Activated naive CD8-positive, alpha-beta T cell treated with anti-CD3 and anti-CD28 coated beads, Interleukin-2, amount 50 U/mL, for 16 hours (primary cell): ENCODE measurements around the gene SCN5A.

ENCODE experiments used
- DNase-seq: peaks from one replicate; pipeline ENCODE4 v3.0.0-alpha.2; 2020; ENCODE audit warnings: low read depth, low spot score

The SCN5A gene

DNA sequence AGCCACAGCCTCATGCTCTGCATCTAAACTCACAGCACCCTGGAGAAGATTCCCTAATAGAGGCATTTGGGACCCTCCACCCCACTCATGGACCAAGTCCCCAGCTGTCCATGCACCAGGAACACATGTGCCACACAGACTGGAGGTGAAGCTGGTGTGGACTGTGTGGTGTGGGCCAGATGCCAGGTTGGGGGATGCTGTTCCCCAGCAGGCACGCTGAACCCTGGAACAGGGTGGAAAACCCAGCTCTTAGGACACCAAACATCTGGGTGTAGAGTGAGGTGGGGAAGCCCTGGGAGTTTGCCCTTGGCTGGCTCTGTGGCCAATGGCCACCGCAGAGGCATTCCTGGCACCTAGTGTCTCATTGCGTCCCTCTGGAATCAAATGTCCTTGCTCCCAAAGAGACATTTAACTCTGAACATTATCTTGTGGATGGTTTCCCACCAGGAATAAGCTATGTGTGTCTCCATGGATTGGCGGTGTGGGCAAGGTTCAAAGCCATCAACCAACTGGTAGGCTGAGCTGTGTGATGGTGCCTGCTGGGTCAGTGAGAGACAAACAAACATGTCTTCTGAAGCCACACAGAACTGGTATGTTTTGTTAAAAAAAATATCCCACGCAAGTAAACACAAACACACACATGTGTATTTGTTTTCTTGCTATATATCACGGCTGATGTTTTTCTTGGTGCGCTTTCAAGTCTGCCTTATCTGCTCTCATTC is 88.3 kb downstream of the SCN5A start:
- DNase-seq = no peak

DNA sequence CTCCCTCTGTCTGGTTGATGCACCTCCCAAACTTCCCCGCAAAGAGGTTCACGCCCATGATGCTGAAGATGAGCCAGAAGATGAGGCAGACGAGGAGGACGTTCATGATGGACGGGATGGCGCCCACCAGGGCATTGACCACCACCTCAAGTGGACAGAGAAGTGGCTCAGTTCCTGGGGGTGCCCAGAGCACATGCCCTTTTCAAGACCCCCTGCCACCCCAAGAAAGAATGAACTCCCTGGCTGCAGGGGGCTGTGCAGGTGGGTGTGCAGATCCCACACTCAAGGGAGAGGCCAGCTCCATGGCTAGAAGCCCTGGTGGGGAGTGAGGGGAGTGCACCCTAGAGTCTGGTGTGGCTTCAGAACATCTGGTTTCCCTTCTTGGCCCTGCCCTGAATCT is 89.2 kb downstream of the SCN5A start:
- DNase-seq = no peak

DNA sequence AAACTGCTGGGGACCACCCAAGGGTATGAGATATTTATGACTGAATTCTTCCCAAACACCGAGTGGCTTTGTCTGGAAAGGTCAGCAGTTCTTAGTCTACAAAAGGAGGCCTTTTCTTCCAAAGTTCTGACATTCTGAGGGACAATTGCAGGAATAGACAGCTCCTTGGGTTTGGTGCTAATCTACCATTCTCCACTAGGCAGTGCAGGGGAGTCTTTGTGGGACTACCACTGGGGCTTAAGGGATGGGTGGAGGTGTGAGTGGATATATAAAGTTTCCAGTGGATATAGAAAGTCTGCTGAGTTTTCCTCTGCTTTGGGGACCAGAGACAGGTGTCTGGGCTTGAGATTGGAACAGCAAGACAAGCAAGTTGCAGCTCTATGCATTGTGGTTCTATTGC is 90.6 kb downstream of the SCN5A start:
- DNase-seq = no peak

DNA sequence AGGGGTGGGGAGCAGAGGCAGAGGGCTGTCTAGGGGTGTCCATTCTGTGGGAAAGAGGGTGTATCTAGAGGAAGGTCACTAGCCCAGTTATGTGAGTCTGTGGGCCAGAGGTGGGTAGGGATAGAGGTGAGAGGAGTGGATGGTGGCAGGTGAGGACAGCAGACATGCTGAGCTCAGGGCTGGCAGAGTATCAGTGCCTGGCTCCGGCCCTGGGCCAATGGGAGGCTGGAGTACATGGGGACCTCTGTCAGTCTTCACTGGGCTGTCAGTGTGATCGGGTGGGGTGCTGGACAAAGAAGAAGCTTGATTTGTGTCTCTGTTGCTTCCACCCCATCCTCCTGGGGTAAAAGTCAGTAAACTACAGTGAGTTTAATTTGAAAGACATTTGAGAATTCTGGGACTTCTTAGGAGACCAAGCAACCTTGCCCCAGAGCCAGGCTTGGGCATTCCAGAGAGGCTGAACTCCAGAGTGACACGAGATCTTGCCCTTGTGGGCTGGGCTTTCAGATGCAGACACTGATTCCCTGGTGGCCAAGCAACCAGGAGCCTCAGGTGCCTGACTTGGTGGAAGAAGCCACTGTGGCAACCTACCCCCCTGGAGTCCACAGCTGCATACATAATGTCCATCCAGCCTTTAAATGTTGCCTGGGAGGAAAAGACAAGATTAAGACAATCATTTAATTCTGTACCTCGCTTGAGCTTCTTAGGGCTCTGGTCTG is 92.7 kb downstream of the SCN5A start:
- DNase-seq = no peak

DNA sequence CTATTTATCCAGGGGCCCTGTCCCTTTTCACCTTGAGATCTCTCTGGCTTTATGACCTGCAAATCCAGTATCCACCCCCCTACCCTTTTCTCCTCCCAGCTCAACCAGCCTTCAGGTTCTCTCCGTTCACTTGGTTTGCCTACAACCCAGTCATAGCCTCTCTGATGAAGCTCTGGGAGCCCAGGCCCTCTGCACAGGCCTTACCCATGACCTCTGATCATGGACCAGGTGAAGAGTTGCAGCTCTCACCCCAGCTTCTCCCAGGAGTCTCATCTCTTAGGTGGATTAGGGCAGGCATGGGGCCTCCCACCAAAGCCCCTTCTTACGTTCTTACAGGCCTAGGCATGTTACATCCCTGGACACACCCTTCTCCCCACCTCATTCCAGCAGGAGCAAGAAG is 93.6 kb downstream of the SCN5A start:
- DNase-seq = no peak

DNA sequence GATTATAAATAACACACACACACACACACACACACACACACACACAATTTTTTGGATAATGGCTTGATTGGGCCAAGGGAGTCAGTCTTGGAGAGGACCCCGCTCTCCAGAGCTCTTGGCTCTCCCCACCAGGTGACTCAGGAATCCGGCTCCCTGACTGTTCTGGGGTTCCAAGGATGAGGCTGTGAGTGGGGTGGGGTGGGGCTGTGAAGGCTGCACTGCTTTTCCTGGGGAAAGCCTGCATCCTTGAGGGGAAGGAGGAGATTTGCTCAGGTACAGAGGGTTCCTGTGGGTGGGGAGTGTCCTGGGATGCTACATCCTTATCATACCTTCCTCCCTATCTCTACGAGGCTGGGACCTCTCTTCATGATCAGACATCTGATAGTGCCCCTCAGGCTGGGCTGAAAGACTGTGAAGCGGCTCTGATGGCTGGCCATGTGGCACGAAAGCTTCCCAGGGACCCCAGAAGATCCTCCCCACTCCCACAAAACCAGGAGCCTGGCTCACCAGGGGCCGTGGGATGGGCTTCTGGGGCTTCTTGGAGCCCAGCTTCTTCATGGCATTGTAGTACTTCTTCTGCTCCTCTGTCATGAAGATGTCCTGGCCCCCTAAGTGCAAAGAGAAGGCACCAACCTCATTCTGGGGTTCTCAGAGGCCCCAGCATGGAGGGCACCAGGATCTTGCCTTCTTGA is 94.2 kb downstream of the SCN5A start:
- no peak for DNase-seq

DNA sequence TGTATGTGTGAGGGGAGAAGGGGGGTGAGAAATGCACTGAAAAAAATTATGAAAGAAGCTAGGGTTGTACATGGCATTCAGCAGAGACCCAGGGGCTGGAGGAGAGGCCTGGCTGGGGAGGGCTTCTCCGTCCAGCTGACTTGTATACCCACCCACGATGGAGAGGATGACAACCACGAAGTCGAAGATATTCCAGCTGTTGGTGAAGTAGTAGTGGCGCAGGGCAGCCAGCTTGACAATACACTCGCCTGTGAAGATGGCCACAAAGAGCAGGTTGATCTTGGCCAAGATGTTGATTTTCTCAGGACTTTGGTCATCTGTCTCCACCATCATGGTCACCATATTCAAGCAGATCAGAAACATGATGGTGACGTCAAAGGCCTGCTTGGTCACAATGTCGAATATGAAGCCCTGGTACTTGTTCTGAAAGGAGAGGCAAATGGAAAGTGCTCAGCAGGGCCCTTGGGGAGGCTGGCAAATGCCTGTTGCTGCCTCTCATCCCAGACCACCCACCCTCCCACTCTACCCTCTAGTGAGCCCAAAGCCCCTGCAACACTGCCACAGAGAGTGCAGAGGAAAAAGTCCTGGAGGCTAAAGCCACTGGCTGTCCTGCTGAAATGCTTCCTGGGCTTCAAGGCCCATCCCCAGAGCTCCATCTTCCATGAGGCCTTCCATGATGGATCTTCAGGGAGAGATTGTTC is 95.2 kb downstream of the SCN5A start:
- DNase-seq = no peak

DNA sequence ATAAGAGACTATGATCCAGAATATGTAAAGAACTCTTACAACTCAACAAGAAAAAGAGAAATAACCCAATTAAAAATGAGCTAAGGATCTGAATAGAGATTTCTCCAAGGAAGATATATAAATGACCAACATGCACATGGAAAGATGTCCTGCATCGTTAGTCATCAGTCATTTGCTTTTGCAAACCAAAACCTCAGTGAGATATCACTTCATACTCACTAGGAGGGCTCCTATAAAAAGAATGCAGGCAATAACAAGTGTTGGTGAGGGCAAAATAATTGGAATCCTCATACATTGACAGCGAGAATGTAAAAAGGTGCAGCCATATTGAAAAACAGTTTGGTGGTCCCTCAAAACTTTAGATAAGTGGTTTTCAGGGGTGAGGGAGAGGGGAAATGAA is 96.4 kb downstream of the SCN5A start:
- no peak for DNase-seq

DNA sequence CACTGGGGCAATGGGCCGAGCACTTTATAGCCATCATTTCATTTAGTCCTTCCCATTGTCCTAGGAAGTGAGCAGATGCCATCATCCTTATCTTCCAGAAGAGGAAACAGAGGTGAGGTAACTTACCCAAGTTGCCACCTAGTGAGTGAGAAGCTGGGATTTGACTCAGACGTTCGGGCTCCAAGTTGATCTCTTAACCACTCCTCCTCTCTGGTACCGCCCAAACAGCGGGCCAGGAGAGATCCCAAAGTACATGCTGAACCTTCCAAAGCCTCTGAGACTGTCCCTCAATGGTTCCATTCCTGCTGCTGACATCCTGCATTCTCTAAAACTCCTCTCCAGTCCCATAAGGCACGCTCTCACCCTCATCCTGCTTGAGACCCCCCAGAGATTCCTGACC is 97.1 kb downstream of the SCN5A start:
- DNase-seq = no peak

DNA sequence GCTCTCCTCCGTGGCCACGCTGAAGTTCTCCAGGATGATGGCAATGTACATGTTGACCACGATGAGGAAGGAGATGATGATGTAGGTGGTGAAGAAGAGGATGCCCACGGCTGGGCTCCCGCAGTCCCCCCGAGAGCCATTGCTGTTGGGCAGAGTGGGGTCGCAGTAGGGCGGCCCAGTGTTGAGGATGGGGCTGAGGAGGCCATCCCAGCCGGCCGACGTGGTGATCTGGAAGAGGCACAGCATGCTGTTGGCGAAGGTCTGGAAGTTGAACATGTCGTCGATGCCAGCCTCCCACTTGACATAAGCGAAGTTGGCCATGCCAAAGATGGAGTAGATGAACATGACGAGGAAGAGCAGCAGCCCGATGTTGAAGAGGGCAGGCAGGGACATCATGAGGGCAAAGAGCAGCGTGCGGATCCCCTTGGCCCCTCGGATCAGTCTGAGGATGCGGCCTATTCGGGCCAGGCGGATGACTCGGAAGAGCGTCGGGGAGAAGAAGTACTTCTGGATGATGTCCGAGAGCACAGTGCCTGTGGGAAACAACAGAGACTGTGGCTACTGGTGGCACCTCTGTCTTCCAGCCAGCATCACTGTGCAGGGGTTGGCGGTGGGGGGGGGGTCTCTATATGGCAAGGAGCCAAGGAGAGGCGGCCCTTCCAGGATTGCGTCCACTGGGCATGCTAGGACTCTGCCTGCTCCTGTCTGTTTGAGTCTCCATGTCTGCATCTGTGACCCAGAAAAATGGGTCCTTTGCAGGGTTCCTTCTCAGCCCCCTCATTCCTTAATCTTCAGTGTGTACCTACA is 98.3 kb downstream of the SCN5A start:
- no peak for DNase-seq

DNA sequence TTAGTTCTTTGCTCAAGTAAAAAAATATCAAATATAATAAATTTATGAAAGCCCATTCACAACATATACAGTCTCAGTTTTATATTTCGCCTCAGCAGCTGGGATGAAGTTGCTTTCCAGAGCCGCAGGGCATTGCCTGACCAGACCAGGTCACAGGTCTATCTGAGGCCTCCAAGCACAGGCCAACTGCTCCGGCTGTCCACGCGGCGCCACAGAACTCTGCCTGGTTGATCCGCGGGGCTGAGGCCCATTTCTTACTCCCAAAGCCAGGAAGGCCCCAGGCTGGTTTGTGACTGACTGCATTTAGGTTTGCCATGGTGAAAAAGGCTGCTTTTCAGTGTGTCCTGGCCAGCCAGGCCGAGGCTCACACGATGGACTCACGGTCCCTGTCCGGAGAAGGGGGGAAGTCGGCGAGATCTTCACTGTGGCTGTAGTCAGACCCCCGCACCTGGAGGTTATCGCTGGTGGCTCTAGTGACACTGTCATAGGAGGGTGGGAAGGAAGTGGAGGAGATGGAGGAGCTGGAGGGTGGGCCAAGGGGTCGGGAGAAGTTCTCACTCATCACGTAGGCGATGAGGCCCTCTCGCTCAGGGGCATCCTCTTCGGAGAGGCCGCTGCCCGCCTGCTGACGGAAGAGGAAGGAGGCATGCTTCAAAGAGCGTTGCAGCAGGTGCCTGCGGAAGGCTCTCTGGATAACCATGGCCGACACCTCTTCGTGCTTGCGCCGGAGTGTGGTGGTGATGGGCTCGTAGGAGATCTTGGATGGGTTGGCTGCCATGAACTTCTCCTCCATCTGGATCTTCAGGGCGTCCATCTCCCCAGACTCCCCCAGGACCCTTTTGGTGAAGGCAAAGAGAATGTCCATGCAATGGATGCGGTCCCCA is 99.3 kb downstream of the SCN5A start:
- no peak for DNase-seq

DNA sequence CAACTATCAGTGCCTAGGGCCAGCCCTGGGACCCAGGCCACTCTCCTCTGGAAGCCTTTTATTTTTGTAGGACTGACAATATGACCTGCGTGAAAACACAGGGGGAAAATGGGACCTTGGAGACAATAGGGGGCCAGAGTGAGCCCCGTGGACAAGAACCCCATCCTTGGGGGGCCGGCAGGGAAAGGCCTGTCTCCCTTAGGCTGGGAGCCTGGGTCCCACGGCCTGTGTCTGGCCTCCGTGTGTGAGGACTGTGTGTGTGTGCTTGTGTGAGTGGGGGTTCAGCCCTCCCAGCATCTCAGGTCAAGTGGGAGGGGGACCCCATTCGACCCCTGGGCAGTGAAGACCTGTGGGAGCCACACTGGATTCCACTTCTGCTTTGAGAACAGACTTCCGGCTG is 100.0 kb downstream of the SCN5A start:
- DNase-seq = no peak

DNA sequence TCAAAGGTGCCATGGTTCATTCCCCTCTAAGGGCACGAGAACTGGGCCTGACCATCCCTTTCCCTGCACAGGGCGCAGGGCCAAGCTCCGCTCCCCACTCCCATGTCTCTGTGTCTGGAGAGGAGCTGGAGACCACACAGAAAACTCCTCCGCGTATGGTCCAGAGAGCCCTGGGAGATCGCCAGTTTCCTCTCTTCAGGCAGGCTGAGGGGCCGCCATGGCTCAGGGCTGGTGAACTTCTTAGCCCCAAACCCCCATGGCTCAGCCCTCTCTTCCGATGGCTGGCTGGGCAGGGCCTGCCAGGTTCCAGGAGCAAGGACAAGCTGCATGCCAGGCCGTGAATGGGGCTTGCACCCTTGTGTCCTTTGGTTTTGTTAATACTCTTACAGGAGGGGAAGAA is 100.4 kb downstream of the SCN5A start:
- DNase-seq = no peak

DNA sequence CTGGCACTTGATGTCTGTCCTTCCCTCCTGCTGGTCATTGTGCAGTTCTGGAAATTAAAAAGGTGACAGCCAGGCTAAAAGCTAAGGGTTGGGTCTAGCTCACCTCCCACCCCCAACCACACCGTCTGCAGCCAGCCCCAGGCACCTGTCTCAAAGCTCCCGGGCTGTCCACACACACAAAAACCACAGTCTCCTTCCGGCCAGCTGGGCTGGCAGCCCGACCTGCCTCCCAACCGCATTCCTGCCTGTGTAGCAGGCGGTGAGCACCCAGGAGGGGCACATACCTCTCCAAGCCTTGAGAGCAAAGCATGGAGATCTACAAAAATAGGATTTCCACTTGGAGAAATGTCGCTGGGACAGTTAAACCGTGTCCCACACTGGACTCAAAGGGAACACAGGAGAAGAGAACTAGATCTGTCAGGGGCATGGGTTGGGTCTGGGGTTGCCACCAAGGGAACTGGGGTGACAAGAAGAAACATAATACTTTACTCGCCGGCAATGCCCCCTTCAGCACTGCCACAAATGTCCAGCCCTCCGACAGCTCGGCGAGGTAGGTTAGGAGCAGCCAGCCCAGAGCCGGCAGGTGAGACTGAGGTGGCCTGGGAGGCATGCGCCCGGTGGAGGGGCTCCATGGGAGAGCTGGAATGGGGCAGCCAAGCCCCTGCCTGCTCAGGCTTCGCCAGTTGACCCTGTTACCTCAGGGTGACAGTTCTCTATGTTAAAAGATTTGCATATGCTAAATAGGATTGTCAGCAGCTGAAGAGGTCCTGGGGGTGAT is 101.1 kb downstream of the SCN5A start:
- DNase-seq = no peak

DNA sequence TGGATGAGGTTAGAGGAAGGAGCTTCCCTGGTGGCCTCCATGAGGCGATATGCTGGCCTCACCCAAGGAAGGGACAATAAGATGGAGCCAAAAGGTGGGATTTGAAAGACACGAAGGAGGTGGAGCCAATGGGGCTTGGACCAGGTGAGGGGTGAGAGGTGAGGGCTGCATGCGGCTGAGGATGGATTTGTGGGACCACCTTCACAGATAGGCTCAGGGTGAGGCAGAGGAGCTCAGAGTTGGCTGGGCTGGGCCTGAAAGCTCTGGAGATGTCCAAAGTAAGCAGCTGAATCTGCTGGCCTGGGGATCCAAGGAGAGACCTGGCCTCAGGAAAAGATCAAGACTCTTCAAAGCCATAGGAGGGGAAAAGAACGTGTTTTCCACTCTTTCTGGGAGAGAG is 103.5 kb downstream of the SCN5A start:
- DNase-seq = no peak

DNA sequence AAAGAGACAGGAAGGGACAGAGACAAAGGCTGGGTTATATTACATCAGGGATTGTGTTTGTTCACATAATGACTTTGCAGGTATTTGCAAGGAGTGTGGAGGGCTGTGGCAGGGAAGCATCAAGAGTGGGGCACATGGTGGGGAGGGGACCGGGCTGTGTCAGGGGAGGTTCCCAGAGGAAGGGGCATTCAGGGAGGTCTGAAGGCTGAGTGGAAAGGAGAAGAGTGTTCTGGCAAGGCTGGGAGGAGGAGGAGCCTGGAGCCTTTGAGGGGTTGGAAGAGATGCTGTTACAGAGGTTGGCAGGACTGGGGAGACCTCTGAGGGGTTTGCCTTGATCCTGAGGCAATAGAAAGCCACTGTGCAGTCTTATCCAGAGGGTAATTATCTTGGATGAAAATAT is 103.9 kb downstream of the SCN5A start:
- DNase-seq = no peak

DNA sequence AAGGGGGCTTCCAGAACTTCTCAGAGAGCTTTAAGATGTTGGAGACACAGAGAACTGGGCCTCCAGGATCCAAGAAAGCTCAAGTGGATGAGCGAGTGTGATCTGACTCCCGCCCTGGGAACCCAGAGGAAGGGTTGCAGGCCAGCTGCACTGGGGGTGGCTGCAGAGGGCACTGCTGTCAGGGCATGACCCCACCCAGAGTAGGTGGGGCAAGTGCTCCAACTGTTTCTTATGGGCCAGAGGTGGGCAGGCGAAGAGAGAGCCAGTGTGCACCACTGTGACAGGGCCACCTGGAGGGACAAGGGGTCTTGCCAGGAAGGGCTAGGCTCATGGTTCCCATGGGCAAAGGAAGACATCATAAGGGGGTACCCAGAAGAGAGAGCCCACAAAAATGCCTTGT is 104.6 kb downstream of the SCN5A start:
- DNase-seq = no peak

DNA sequence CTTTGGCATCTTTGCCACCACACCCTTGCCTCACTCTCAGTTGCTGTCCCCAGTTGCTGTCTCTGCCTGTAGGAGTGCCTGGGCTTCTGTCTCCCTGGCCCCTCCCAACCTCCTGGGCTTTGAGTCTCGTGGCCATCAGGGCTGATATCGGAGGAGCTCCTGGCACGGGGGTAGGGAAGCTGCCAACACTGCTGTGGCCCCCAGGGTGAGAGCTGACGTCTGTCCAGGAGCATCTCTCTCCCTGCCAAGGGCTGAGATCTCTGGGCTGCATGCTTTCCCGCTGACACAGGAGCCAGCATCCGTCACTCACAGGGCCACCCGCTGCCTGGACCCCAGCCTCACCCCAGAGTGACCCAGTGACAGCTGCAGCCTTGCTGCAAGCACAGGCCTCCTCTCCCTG is 105.9 kb downstream of the SCN5A start:
- no peak for DNase-seq

DNA sequence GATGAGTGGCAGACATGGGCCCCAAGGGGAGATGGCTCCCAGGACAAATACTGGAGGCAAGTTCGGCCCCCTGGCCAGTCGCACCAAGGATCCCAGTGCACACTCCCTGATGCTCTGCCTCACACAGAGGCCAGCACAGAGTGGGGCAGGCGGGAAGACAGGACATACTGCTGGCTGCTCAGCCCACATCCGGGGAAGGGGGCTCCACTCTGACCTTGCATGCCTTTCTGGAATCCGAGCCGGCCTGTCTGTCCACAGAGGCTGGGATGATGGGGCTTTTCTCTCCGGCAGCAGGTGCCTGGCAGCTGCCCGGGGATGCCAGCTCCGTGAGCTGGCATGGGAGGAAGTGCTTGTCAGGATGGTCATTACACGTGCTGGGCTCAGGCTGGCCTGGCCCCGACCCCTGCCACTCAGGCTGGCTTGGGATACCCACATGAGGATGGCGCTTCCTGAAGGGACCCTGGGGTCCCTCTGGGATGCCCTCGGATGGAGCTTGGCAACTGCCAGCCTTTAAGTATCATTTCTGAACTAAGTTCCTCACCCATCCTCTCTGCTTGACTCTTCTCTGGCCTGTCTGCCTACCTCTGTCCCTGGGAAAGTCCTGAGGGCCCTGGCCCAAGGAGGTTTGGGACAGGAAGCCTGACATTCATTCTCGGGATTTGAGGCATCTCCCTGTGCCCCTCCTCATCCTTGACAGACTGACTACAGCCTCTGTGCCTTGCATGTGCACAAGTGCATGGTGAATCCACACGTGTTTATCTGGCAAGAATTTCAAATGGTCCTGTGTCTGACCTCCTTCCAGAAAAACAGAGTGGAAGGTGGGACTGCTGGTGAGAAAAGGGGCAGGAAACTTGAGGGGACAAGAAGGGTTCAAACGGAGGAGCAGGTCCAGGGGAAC is 106.8 kb downstream of the SCN5A start:
- no peak for DNase-seq
